OCI-LY3 (cell line): ENCODE results near the gene AOX1.

Source experiments
- EZH2phosphoT487 ChIP-seq: fragments of 200-600 bp; shearing (Covaris generic); IDR thresholded peaks from 2 replicates; pipeline ENCODE4 v1.6.1; 2018; ENCODE audit warnings: antibody characterized with exemption, mixed run types, low read depth
- TF ChIP-seq, protein P1 (sequence below): fragments of 200-600, 300-600 bp; sonication (generic); IDR thresholded peaks from 2 replicates; pipeline ENCODE4 v1.5.1; 2014; ENCODE audit warnings: antibody characterized with exemption, low read length, low read depth

DNA sequence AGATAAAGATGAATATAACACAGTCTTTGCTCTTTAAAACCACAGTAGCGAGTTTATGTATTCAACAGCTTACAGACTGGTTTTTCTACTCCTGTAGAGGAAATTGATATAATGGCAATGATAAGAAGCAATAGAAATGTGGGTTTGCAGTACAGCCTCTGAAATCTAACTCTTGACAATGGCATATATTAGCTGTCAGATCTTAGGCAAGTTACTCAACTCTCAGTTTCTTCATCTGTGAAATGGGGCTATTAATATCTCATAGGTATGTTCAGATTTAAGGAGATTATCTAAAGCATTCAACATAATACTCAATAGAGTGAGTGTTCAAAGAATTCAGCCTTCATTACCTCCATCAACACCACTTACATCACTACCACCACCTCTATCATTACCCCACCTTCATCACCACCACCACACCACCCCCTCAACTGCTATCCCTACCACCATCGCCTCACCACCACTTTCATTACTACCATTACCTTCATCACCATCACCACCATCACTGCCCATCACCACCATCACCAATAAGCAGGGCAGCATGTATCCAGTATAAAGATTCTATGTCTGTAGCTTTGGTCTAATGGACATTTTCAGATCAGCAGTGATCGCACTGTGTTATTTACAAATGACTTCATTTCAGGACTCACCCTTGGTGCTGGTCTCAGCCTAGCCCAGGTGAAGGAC is 22.7 kb downstream of the AOX1 start:
- TF ChIP-seq, protein P1, sequence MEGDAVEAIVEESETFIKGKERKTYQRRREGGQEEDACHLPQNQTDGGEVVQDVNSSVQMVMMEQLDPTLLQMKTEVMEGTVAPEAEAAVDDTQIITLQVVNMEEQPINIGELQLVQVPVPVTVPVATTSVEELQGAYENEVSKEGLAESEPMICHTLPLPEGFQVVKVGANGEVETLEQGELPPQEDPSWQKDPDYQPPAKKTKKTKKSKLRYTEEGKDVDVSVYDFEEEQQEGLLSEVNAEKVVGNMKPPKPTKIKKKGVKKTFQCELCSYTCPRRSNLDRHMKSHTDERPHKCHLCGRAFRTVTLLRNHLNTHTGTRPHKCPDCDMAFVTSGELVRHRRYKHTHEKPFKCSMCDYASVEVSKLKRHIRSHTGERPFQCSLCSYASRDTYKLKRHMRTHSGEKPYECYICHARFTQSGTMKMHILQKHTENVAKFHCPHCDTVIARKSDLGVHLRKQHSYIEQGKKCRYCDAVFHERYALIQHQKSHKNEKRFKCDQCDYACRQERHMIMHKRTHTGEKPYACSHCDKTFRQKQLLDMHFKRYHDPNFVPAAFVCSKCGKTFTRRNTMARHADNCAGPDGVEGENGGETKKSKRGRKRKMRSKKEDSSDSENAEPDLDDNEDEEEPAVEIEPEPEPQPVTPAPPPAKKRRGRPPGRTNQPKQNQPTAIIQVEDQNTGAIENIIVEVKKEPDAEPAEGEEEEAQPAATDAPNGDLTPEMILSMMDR: no peak
- TF ChIP-seq EZH2phosphoT487: no peak
